CD4-positive, alpha-beta T cell treated with Interleukin-17A for 1 hour (primary cell): Measurements from ENCODE around the gene ARFGEF2.
A peak's percentile ranks its signal among the peaks of the same experiment; 100 is the strongest.
"Not testable (repeated sequence)": the region's sequence is repeated elsewhere in the genome, so short reads cannot be mapped to it uniquely, and the experiment has no call there.

Experiments
- DNase-seq: peaks from one replicate; pipeline ENCODE4 v3.0.0-alpha.2; 2020

The ARFGEF2 gene

GRCh38 chr20:49006446-49006980 is 85.0 kb downstream of the ARFGEF2 start:
- DNase-seq, result no peak

- DNase-seq, result no peak
Observed at GRCh38 chr20:49009899-49010631, 88.6 kb downstream of the ARFGEF2 start.

DNA sequence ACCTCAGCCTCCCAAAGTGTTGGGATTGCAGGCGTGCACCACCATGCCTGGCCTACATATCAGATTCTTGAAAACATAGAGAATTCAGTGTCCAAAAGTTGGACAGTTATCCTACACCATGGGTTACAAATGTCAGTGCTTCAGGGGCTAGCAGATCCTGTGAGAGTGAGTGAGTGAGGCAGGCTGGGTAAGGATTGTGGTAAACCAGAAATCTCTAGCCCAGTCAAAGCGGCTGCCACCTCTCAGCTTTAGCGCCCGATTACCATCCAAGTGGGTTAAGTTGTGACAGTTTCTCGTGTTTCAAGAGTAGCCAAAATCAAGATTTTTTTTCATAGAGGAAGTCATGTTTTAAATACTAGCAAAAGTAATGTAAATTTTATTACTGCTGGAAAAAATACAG is 102.7 kb downstream of the ARFGEF2 start:
- no peak for DNase-seq

DNA sequence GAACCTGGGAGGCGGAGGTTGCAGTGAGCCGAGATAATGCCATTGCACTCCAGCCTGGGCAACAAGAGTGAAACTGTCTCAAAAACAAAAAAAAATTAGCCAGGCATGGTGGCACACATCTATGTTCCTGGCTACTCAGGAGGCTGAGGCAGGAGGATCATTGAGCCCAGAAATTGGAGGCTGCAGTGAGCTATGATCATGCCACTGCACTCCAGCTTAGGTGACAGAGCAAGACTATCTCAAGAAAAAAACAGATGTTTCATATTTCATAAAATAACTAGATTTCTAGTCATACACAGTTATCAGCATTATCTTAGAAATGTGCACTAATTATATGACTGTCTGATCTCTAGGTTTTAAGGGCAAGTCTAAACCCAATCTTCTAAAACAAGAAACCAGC is 106.7 kb downstream of the ARFGEF2 start:
- DNase-seq, result not testable (repeated sequence)

DNA sequence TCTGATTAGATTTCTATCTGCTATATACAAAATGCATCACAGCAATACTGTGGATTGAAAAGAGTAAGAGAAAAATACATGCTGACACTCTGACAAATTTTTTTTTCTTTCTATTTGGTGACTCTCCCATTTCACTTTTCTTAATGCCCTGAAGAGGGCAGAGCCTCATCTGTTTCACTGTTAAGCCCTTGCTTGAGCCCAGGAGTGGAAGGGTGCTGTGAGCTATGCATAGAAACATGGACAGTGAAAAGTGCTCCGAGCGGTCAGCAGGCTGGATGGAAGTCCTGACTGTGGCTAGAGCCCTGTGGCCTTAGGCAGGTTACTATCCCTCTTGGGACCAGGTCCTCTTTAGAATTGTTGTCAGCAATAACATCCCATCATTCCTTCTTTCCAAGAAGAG is 107.2 kb downstream of the ARFGEF2 start:
- DNase-seq, result peak; percentile 7

- DNase-seq, result no peak
Observed at GRCh38 chr20:49029203-49029602, 107.7 kb downstream of the ARFGEF2 start.

DNA sequence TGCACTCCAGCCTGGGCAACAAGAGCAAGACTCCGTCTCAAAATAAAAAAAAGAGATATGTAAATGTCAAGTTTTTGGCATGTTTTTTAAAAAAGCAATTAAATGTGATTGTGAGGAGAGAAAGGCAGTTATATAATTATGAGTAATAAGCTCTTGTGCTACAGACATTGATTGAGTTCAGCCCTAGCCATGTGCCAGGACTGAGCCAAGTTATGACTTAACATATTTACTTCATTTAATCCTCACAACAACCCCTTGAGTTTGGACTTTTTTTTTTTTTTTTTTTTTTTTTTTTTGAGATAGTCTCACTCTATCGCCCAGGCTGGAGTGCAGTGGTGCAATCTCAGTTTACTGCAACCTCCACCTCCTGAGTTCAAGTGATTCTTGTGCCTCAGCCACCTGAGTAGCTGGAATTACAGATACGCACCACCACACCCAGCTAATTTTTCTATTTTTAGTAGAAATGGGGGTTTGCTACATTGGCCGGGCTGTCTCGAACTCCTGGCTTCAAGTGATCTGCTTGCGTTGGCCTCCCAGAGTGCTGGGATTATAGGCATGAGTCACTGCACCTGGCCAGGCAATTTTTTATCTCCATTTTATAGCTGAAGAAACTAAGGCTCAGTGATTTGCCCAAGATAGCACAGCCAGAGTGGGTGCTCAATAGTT is 109.6 kb downstream of the ARFGEF2 start:
- DNase-seq, result no peak

GRCh38 chr20:49032455-49032854 is 110.9 kb downstream of the ARFGEF2 start:
- DNase-seq, result no peak

GRCh38 chr20:49034070-49034732 is 112.7 kb downstream of the ARFGEF2 start:
- DNase-seq, result no peak

GRCh38 chr20:49037962-49038387 is 116.5 kb downstream of the ARFGEF2 start:
- DNase-seq, result peak; percentile 48

DNA sequence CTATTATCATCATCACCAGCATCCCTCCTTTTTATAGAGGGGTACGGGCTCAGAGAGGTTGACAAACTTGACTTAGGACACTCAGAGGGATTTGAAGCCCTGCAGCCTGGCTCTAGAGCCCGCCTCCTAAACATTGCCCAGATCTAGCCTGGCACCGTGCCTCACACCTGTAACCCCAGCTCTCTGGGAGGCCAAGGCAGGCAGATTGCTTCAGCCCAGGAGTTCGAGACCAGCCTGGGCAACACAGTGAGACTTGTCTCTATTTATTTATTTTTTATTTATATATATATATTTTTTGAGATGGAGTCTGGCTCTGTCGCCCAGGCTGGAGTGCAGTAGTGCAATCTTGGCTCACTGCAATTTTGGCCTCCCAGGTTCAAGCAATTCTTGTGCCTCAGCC is 118.3 kb downstream of the ARFGEF2 start:
- DNase-seq, result no peak

- DNase-seq, result no peak
Observed at GRCh38 chr20:49043000-49043399, 121.5 kb downstream of the ARFGEF2 start.

DNA sequence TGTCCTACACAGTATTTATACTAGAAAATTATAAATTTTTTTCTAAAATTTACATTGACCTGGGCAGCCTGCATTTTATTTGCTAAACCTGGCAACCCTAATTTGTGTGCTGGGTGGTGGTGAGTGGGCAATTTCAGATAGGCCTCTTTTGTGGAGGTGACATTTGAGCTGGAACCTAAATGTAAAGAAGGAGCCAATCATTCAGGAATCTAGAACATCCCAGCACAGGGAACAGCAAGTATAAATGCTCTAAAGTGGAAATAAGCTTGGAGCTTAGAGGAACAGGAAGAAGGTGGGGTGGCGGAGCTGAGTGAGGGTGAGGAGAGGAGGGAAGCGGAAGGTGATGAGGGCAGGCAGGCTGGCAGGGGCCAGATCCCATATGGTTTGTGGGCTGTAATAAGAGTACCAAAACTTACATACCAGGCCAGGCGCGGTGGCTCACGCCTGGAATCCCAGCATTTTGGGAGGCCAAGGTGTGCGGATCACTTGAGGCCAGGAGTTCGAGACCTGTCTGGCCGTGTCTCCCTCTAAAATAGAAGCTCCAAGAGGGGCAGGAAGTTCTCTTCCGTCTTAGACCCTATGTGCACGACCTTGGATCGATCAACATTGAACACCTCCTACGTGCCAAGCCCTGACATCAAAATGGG is 124.1 kb downstream of the ARFGEF2 start:
- DNase-seq, result no peak

DNA sequence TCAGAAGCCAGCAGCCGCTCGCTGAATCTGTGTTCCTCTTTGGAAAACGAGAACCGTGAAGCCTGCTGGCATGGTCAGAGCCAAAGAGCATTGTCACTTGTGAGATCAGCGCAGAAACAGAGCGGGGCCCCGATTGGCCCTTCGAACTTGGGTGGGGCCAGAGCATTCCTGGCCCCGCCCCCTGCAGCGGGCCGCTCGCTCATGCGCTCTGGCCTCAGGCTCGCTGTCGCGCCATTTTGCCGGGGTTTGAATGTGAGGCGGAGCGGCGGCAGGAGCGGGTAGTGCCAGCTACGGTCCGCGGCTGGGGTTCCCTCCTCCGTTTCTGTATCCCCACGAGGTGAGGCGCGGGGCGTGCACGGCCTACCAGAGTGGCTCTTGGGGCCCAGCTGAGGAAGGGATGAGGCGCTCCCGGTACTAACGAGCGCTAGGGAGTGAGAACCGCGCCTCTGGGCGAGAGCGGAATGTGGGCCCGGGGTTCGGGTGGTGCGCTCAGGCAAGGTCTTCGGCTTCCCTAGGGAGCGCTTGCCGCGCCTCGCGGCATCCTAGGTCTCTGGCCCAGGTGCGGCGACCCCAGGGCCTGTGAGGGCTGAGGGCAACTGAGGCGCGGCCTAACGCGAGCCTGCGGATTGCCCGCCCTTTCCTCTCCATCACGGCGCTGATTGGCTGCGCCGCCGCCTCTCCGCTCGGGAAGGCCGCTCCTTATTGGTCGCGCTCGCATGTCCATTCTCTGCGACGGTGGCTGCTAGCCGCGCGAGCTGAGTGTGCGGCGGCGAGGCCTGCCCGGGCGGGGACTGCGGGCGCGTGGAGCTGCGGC is 124.8 kb downstream of the ARFGEF2 start, which contains the start of gene CSE1L:
Gene CSE1L, plus strand, starts transcription at position 226 of the 814 bp plus-strand sequence. CDS start 12,152 bp downstream, outside the sequence.
- peak; percentile 95 for DNase-seq

DNA sequence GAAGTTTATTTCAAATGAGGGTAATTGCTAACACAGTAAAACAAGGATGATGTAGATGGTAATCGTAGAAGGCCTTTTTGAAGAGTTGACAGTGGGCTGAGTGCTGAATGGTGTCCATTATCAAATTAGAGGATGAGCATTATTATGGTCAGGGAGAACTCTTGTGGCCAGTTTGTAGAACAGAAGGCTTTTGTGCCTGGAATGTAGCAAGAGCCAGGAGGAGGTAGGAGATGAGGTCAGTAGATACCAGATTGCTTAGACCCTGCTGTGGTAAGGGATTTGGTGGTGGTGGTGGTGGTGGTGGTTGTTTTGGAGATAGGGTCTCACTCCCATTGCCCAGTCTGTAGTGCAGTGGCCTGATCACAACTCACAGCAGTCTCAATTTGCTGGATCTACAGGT is 130.8 kb downstream of the ARFGEF2 start:
- DNase-seq, result no peak

DNA sequence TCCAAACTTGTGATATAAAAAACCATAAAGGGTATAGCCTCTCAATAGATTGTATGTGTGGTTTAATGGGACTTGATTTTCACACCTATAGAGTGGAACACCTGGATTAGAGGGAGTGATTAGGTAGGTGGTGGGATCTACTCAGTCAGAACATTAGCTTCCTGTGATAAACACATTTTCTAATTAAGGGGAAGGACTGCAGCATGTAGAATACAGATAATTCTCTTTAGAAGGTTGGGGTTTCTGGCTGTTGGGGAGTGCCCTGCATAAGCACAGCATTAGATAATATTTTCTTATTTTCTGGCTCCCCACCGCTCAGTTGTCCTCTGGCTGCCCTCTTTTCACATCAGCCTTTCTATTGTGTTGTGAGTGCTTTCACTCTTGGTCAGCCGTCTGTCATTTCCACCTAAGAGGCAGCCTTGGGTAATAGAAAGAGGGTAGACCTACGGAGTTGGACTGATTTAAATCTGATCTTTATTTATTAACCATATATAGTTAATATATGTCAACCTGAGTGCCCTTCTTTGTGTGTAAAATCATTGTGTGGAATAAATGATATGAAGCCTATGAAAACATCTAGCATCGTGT is 132.6 kb downstream of the ARFGEF2 start:
- no peak for DNase-seq

DNA sequence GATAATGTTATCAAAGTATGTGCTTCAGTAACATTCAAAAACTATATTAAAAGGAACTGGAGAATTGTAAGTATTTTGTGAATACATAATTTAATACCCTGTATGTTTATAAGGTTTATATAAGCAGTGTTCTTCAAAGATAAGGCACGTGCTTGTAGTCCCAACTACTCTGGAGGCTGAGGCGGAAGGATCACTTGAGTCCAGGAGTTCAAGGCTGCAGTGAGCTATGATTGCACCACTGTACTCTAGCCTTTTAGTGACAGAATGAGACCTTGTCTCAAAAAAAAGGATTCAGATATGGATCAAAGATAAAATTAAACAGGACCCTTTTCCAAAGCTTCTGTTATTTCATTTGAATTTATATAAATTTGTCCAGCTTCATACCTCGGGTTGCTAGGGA is 141.8 kb downstream of the ARFGEF2 start:
- no peak for DNase-seq

GRCh38 chr20:49074521-49074920 is 153.0 kb downstream of the ARFGEF2 start:
- DNase-seq, result no peak

- DNase-seq, result no peak
Observed at GRCh38 chr20:49078310-49078709, 156.8 kb downstream of the ARFGEF2 start.

DNA sequence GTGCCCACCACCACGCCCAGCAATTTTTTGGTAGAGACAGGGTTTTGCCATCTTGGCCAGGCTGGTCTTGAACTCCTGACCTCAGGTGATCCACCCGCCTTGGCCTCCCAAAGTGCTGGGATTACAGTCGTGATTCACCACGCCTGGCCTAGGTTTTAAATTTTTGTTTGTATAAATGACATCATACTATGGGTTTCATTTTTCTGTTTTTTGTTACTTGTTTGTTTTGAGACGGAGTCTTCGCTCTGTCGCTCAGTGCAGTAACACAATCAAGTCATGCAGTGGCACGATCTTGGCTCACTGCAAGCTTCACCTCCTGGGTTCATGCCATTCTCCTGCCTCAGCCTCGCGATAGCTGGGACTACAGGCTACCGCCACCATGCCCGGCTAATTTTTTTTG is 160.8 kb downstream of the ARFGEF2 start:
- DNase-seq, result not testable (repeated sequence)
